DND-41 (cell line): ENCODE data around the gene BEND4.

Experiments
- CTCF ChIP-seq: IDR thresholded peaks from 2 replicates; pipeline ENCODE4 v1.5.1; 2012; ENCODE audit warnings: borderline replicate concordance, low read length, moderate library complexity, mild to moderate bottlenecking; ENCODE audit not compliant: poor library complexity, severe bottlenecking; ENCODE audit errors: extremely low read depth
- EZH2 ChIP-seq: IDR thresholded peaks from 3 replicates; pipeline ENCODE4 v1.6.1; 2012; ENCODE audit warnings: borderline replicate concordance, low read depth, mild to moderate bottlenecking, moderate library complexity, low read length, inconsistent platforms; ENCODE audit not compliant: severe bottlenecking

GRCh38 chr4:42101446-42101975 is 50.9 kb downstream of the BEND4 start:
- TF ChIP-seq CTCF (no peak), EZH2 (no peak)
